Activated CD4-positive, alpha-beta T cell treated with anti-CD3 and anti-CD28 coated beads, Interleukin-2, amount 50 U/mL, for 48 hours (primary cell): Measurements from ENCODE around the gene TIAM2.
"Not testable (repeated sequence)": the region's sequence is repeated elsewhere in the genome, so short reads cannot be mapped to it uniquely, and the experiment has no call there.

Experiments
- DNase-seq, 2 experiments: peaks; one replicate each; pipeline ENCODE4 v3.0.0-alpha.2; 2020

The TIAM2 gene

GRCh38 chr6:155064303-155064702 lies 69.2 kb downstream of the TIAM2 start:
- DNase-seq, result no peak

GRCh38 chr6:155066361-155066760 lies 71.2 kb downstream of the TIAM2 start:
- no peak for DNase-seq

GRCh38 chr6:155066921-155067680 lies 72.0 kb downstream of the TIAM2 start:
- no peak for DNase-seq

GRCh38 chr6:155067956-155068615 lies 73.0 kb downstream of the TIAM2 start:
- no peak for DNase-seq

- no peak for DNase-seq
These were observed 74.4 kb downstream of the TIAM2 start for GRCh38 chr6:155069543-155069942.

GRCh38 chr6:155075930-155076695 lies 81.0 kb downstream of the TIAM2 start:
- DNase-seq, result no peak

GRCh38 chr6:155077331-155077730 lies 82.2 kb downstream of the TIAM2 start:
- no peak for DNase-seq

- DNase-seq, result no peak
These were observed 82.7 kb downstream of the TIAM2 start for GRCh38 chr6:155077784-155078183.

- no peak for DNase-seq
These were observed 83.2 kb downstream of the TIAM2 start for GRCh38 chr6:155078331-155078745.

GRCh38 chr6:155079985-155080452 lies 84.9 kb downstream of the TIAM2 start:
- peak; percentile 24 to 39 for DNase-seq

GRCh38 chr6:155080881-155081845 lies 86.0 kb downstream of the TIAM2 start:
- no peak for DNase-seq

- DNase-seq, result no peak
These were observed 89.5 kb downstream of the TIAM2 start for GRCh38 chr6:155084431-155085123.

GRCh38 chr6:155085582-155086257 lies 90.6 kb downstream of the TIAM2 start:
- no peak for DNase-seq

- no peak for DNase-seq
These were observed 93.7 kb downstream of the TIAM2 start for GRCh38 chr6:155088856-155089255.

- no peak for DNase-seq
These were observed 94.6 kb downstream of the TIAM2 start for GRCh38 chr6:155089746-155090145.

GRCh38 chr6:155090166-155090565 lies 95.1 kb downstream of the TIAM2 start:
- no peak for DNase-seq

- no peak for DNase-seq
These were observed 96.6 kb downstream of the TIAM2 start for GRCh38 chr6:155091756-155092155.

GRCh38 chr6:155093430-155093829 lies 98.3 kb downstream of the TIAM2 start:
- DNase-seq, result peak; percentile 35 to 47

GRCh38 chr6:155100087-155100486 lies 105.0 kb downstream of the TIAM2 start:
- DNase-seq, result no peak

GRCh38 chr6:155100591-155100990 lies 105.5 kb downstream of the TIAM2 start:
- DNase-seq, result no peak

- DNase-seq, result not testable (repeated sequence)
These were observed 108.0 kb downstream of the TIAM2 start for GRCh38 chr6:155103083-155103645.
